GM10847 (cell line): ENCODE data around the gene GTF2H4.

ENCODE experiments used
- POLR2A ChIP-seq: IDR thresholded peaks from 2 replicates; pipeline ENCODE4 v1.6.1; 2011; ENCODE audit not compliant: insufficient read length; ENCODE audit errors: extremely low read depth

Gene GTF2H4

GRCh38 chr6:30903236-30903635, 4.8 kb upstream of the GTF2H4 start:
- TF ChIP-seq POLR2A = no peak

GRCh38 chr6:30908700-30909099, 693 bp downstream of the GTF2H4 start:
- no peak for TF ChIP-seq POLR2A

GRCh38 chr6:30912746-30913520, 4.9 kb downstream of the GTF2H4 start:
- no peak for TF ChIP-seq POLR2A

GRCh38 chr6:30913721-30914075, 5.7 kb downstream of the GTF2H4 start:
- no peak for TF ChIP-seq POLR2A

GRCh38 chr6:30914076-30914853, 6.3 kb downstream of the GTF2H4 start, which contains the start of gene VARS2:
Gene VARS2, plus strand, starts transcription at chr6:30914238. Its CDS starts 599 bp downstream, at chr6:30914837.
- TF ChIP-seq POLR2A = peak; percentile 72

- no peak for TF ChIP-seq POLR2A
These were observed 7.0 kb downstream of the GTF2H4 start for GRCh38 chr6:30914854-30915590.

GRCh38 chr6:30915591-30915946, 7.6 kb downstream of the GTF2H4 start:
- no peak for TF ChIP-seq POLR2A

- TF ChIP-seq POLR2A = no peak
These were observed 9.0 kb downstream of the GTF2H4 start for GRCh38 chr6:30917041-30917440.

GRCh38 chr6:30917487-30917886, 9.5 kb downstream of the GTF2H4 start:
- TF ChIP-seq POLR2A = no peak

GRCh38 chr6:30918670-30919069, 10.7 kb downstream of the GTF2H4 start:
- no peak for TF ChIP-seq POLR2A

- TF ChIP-seq POLR2A = no peak
These were observed 14.4 kb downstream of the GTF2H4 start for GRCh38 chr6:30922447-30922852.

GRCh38 chr6:30926644-30927043, 18.6 kb downstream of the GTF2H4 start:
- TF ChIP-seq POLR2A = no peak

- no peak for TF ChIP-seq POLR2A
These were observed 20.7 kb downstream of the GTF2H4 start for GRCh38 chr6:30928677-30929076.

- no peak for TF ChIP-seq POLR2A
These were observed 22.5 kb downstream of the GTF2H4 start for GRCh38 chr6:30930506-30930905.

GRCh38 chr6:30931272-30931671, 23.3 kb downstream of the GTF2H4 start:
- no peak for TF ChIP-seq POLR2A
